LNCaP clone FGC (cell line): ENCODE measurements around the gene LDLRAD4.

Source experiments
- DNase-seq: peaks from one replicate; pipeline ENCODE4 v3.0.0-alpha.2; 2011; ENCODE audit warnings: low read depth
- H3K4me3 ChIP-seq: 2 replicates; pipeline ENCODE4 v1.5.1; 2011; ENCODE audit warnings: mild to moderate bottlenecking, low read depth, low read length, control low read depth
- CTCF ChIP-seq: IDR thresholded peaks from 2 replicates; pipeline ENCODE4 v1.5.1; 2012; ENCODE audit warnings: mild to moderate bottlenecking; ENCODE audit not compliant: control insufficient read depth, insufficient read depth; ENCODE audit errors: extremely low read depth

LDLRAD4 gene

GRCh38 chr18:13553449-13553848, 334.9 kb downstream of the LDLRAD4 start:
- no peak for DNase-seq
- TF ChIP-seq CTCF = no peak
- no peak overlapping the region for H3K4me3 ChIP-seq

- DNase-seq = no peak
- no peak overlapping the region for H3K4me3 ChIP-seq
- no peak for TF ChIP-seq CTCF
Measured at GRCh38 chr18:13555192-13555591, 336.6 kb downstream of the LDLRAD4 start.

- no peak for TF ChIP-seq CTCF
- H3K4me3 ChIP-seq = no peak overlapping the region
- no peak for DNase-seq
Measured at GRCh38 chr18:13555865-13556264, 337.3 kb downstream of the LDLRAD4 start.

- TF ChIP-seq CTCF = no peak
- H3K4me3 ChIP-seq = no peak overlapping the region
- no peak for DNase-seq
Measured at GRCh38 chr18:13556502-13556901, 337.9 kb downstream of the LDLRAD4 start.

- peak; percentile 11 for DNase-seq
- TF ChIP-seq CTCF = peak; percentile 82
- no peak overlapping the region for H3K4me3 ChIP-seq
Measured at GRCh38 chr18:13558124-13558523, 339.6 kb downstream of the LDLRAD4 start.

GRCh38 chr18:13558790-13559189, 340.2 kb downstream of the LDLRAD4 start:
- no peak for TF ChIP-seq CTCF
- no peak overlapping the region for H3K4me3 ChIP-seq
- DNase-seq = no peak

GRCh38 chr18:13559754-13560153, 341.2 kb downstream of the LDLRAD4 start:
- DNase-seq = no peak
- TF ChIP-seq CTCF = no peak
- H3K4me3 ChIP-seq = no peak overlapping the region
